PC-9 (cell line): Measurements from ENCODE around the gene CNTFR. TPM values are rescaled to one million over a fixed set of nuclear protein-coding genes. Genes with fewer than 3 reads are reported as not detected.

ENCODE experiments used
- BruUV-seq: library from RNA; stranded (reverse); fragments of 400-500 nt; replicated peaks from 2 replicates; lab custom pipeline; 2021; lab: Mats Ljungman, UMichigan
- CTCF ChIA-PET: fragments of 300-600 bp; sonication (Branson Sonifier 250); formaldehyde crosslinking; loops from one replicate; lab custom pipeline; 2022; ENCODE audit warnings: antibody characterized with exemption; lab: Charles Lee
- POLR2A ChIA-PET: fragments of 300-600 bp; sonication (Branson Sonifier 250); formaldehyde crosslinking; loops from one replicate; lab custom pipeline; 2022; ENCODE audit warnings: antibody characterized with exemption; ENCODE audit not compliant: unreplicated experiment; lab: Charles Lee
- DNase-seq, 2 experiments: peaks; one replicate each; pipeline versions ENCODE4 v3.0.0 to v3.0.0-alpha.2; 2015 to 2022; ENCODE audit warnings: mixed read lengths in 1 of 2
- H2AFZ ChIP-seq: fragments of 200-600 bp; sonication (generic); 2 replicates; pipeline ENCODE4 v1.8.1; 2017; ENCODE audit warnings: antibody characterized with exemption
- H3F3A ChIP-seq: fragments of 200-600 bp; sonication (generic); 2 replicates; pipeline ENCODE4 v1.8.1; 2017; ENCODE audit warnings: antibody characterized with exemption, mild to moderate bottlenecking, low read depth; ENCODE audit not compliant: insufficient read depth
- H3K27ac ChIP-seq: fragments of 200-600 bp; sonication (generic); 2 replicates; pipeline ENCODE4 v1.6.1; 2016; ENCODE audit warnings: mixed run types
- H3K27me3 ChIP-seq: fragments of 200-600 bp; sonication (generic); 2 replicates; pipeline ENCODE4 v1.6.1; 2016; ENCODE audit warnings: low read depth, mixed run types; ENCODE audit not compliant: insufficient read depth
- H3K36me3 ChIP-seq: fragments of 200-600 bp; sonication (generic); 2 replicates; pipeline ENCODE4 v1.6.1; 2016; ENCODE audit warnings: low read depth, mixed run types
- H3K4me1 ChIP-seq: fragments of 200-600 bp; sonication (generic); replicated peaks from 2 replicates; pipeline ENCODE4 v1.6.1; 2016; ENCODE audit warnings: mixed run types; ENCODE audit not compliant: insufficient read depth
- H3K4me2 ChIP-seq: fragments of 200-600 bp; sonication (generic); 2 replicates; pipeline ENCODE4 v1.6.1; 2017; ENCODE audit warnings: mixed run types
- H3K4me3 ChIP-seq: fragments of 200-600 bp; sonication (generic); 2 replicates; pipeline ENCODE4 v1.6.1; 2016; ENCODE audit warnings: mixed run types
- H3K79me2 ChIP-seq: fragments of 200-600 bp; sonication (generic); 2 replicates; pipeline ENCODE4 v1.6.1; 2017; ENCODE audit warnings: low read depth, mixed run types
- H3K9me2 ChIP-seq: fragments of 200-600 bp; sonication (generic); 2 replicates; pipeline ENCODE4 v1.8.1; 2017; ENCODE audit warnings: mild to moderate bottlenecking; ENCODE audit not compliant: insufficient read depth
- H3K9me3 ChIP-seq: fragments of 200-600 bp; sonication (generic); 2 replicates; pipeline ENCODE4 v1.8.1; 2016; ENCODE audit warnings: low read depth; ENCODE audit not compliant: insufficient read depth
- H4K20me1 ChIP-seq: fragments of 200-600 bp; sonication (generic); 2 replicates; pipeline ENCODE4 v1.8.1; 2017; ENCODE audit not compliant: insufficient read depth
- EZH2 ChIP-seq: fragments of 200-600 bp; sonication (generic); IDR thresholded peaks from 2 replicates; pipeline ENCODE4 v1.8.0; 2017; ENCODE audit warnings: antibody characterized with exemption, low read depth
- intact Hi-C: fragments of 100-400 bp; cut with micrococcal nuclease; formaldehyde crosslinking; loops from one replicate; pipeline ENCODE4 v1.10.0; 2022; ENCODE audit not compliant: unreplicated experiment
- total RNA-seq: library from RNA; stranded (reverse); gene quantifications from 2 replicates; pipeline ENCODE4 v1.2.3, GENCODE V29; 2021
- TF ChIP-seq, protein P1 (sequence below): fragments of 200-600 bp; sonication (generic); conservative IDR thresholded peaks from 2 replicates; pipeline ENCODE4 v1.6.1; 2017; ENCODE audit warnings: mixed run types, antibody characterized with exemption, mild to moderate bottlenecking, moderate library complexity

Gene CNTFR
- total RNA-seq, 1 experiment from 2014 or later, result not detected

DNA sequence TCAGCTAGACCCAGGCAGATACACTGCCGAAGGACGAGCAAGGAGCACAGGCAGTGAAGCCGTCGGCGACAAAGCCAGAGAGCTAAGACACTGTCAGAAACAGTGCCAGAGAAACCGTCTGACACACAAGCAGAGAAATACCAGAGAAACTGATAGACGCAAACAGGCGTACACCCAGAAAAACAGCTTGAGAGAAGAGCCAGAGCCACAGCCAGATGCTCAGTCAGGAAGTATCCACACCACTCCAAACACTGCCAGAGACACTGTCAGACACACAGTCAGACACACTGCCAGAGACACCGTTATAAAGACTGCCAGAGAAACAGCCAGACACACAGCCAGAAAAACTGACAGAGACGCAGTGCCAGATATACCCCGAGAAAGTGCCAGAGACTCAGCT is 19.1 kb downstream of the CNTFR start:
- Histone ChIP-seq H3K4me1 (no peaks in the 10 kb centered on the region), H2AFZ (no peak overlapping the region), H3F3A (no peaks in the 10 kb centered on the region), H3K36me3 (no peaks in the 10 kb centered on the region), H3K9me3 (no peaks in the 10 kb centered on the region), H3K27ac (no peak overlapping the region), H3K4me3 (no peak overlapping the region), H3K9me2 (no peaks in the 10 kb centered on the region), H3K4me2 (no peak overlapping the region), H3K27me3 (peaks cover 31% of the 10 kb centered on the region), H4K20me1 (no peaks in the 10 kb centered on the region), H3K79me2 (no peaks in the 10 kb centered on the region)
- TF ChIP-seq, protein P1, sequence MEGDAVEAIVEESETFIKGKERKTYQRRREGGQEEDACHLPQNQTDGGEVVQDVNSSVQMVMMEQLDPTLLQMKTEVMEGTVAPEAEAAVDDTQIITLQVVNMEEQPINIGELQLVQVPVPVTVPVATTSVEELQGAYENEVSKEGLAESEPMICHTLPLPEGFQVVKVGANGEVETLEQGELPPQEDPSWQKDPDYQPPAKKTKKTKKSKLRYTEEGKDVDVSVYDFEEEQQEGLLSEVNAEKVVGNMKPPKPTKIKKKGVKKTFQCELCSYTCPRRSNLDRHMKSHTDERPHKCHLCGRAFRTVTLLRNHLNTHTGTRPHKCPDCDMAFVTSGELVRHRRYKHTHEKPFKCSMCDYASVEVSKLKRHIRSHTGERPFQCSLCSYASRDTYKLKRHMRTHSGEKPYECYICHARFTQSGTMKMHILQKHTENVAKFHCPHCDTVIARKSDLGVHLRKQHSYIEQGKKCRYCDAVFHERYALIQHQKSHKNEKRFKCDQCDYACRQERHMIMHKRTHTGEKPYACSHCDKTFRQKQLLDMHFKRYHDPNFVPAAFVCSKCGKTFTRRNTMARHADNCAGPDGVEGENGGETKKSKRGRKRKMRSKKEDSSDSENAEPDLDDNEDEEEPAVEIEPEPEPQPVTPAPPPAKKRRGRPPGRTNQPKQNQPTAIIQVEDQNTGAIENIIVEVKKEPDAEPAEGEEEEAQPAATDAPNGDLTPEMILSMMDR, result no peak
- TF ChIP-seq EZH2, result no peak
- ChIA-PET POLR2A (no interaction called here), CTCF (no interaction called here)
- no peak for DNase-seq
- intact Hi-C loops, result no loop called here
- no TSS peak for BruUV-seq

DNA sequence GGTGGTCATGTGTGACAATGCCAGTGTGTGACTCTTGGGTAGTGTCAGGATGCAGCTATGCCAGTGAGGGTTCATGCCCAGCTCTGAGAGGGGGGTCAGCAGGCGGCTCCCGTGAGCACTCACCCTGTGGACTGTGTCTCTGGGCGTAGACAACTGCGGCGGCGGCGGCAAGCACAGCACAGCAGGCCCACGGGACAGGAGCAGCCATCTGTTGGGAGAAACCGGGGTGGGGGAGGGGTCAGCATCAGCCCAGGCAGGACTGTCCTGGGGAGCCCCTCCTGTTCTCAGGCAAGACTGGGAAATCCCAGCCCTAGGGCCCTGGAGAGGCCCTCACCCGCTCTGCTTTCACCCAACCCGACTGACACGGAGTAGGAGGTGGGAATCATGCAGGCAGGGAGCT is 20.8 kb downstream of the CNTFR start:
- no peak for TF ChIP-seq EZH2
- TF ChIP-seq, protein P1, result no peak
- Histone ChIP-seq H3K4me2 (no peak overlapping the region), H3F3A (no peaks in the 10 kb centered on the region), H3K79me2 (no peaks in the 10 kb centered on the region), H3K36me3 (no peaks in the 10 kb centered on the region), H3K4me1 (no peaks in the 10 kb centered on the region), H3K4me3 (no peak overlapping the region), H3K27ac (no peak overlapping the region), H2AFZ (no peak overlapping the region), H3K9me3 (no peaks in the 10 kb centered on the region), H4K20me1 (no peaks in the 10 kb centered on the region), H3K9me2 (no peaks in the 10 kb centered on the region), H3K27me3 (peaks cover 31% of the 10 kb centered on the region)
- ChIA-PET CTCF (no interaction called here), POLR2A (no interaction called here)
- DNase-seq, result no peak
- intact Hi-C loops, result no loop called here
- no TSS peak for BruUV-seq

DNA sequence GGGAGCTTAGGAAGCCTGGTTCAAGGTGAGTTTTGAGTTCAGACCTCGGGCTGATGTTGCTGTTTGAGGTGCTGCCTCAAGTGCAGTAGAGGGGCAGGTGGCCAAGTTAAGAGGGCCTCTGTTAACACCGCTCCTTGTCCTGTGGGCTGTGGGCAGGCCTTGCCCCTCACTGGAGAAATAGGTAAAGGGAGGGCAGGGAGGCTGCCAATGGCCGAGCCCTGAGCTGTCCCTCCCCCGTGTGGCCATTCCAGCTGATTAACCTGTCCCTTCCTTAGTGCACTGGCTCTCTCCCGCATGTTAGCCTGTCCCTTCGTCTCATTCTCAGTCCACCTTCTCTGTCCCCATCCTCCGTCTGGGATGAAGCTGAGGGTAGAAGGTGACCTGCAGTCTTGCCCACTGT is 21.4 kb downstream of the CNTFR start:
- H3K36me3 ChIP-seq, result no peaks in the 10 kb centered on the region
- peaks cover 31% of the 10 kb centered on the region for H3K27me3 ChIP-seq
- no peaks in the 10 kb centered on the region for H3K4me1 ChIP-seq
- H3K4me3 ChIP-seq, result no peak overlapping the region
- intact Hi-C loops, result no loop called here
- no peak overlapping the region for H3K4me2 ChIP-seq
- no peak for TF ChIP-seq EZH2
- TF ChIP-seq, protein P1, result no peak
- ChIA-PET CTCF (no interaction called here), POLR2A (interaction anchor here (0.7 kb wide), 1 partner anchor 735 kb away, joined by 8 read pairs; no protein-coding TSS in a partner anchor)
- H3K79me2 ChIP-seq, result no peaks in the 10 kb centered on the region
- H3K9me2 ChIP-seq, result no peaks in the 10 kb centered on the region
- no peak overlapping the region for H2AFZ ChIP-seq
- no peaks in the 10 kb centered on the region for H3K9me3 ChIP-seq
- no peaks in the 10 kb centered on the region for H4K20me1 ChIP-seq
- no peaks in the 10 kb centered on the region for H3F3A ChIP-seq
- DNase-seq, result no peak
- no peak overlapping the region for H3K27ac ChIP-seq
- no TSS peak for BruUV-seq
